SK-N-SH treated with all-trans-retinoic acid at 6 μM for 48 hours (cell line): ENCODE measurements around the gene BCL2A1.

Source experiments
- ATAC-seq: fragments of 200-7000 bp; cut with Tn5 transposase; 3 replicates; pipeline ENCODE4 v1.9.1; 2020; ENCODE audit warnings: mild to moderate bottlenecking, moderate library complexity
- ARNTL ChIP-seq: fragments of 450-650 bp; formaldehyde crosslinking; IDR thresholded peaks from 2 replicates; pipeline ENCODE4 v1.5.0; 2020; ENCODE audit warnings: low read depth, mild to moderate bottlenecking, moderate library complexity, borderline replicate concordance
- BACH2 ChIP-seq: fragments of 250-450 bp; sonication (Bioruptor Pico); IDR thresholded peaks from 2 replicates; pipeline ENCODE4 v1.9.0; 2021; ENCODE audit warnings: mild to moderate bottlenecking, borderline replicate concordance
- CREB5 ChIP-seq: fragments of 250-450 bp; sonication (Bioruptor Pico); IDR thresholded peaks from 2 replicates; pipeline ENCODE4 v1.5.1; 2020; ENCODE audit warnings: low read depth, mild to moderate bottlenecking, moderate library complexity
- CSDC2 ChIP-seq: fragments of 250-450 bp; sonication (Bioruptor Pico); IDR thresholded peaks from 2 replicates; pipeline ENCODE4 v1.5.0; 2020; ENCODE audit warnings: mild to moderate bottlenecking, moderate library complexity
- CSRNP3 ChIP-seq: fragments of 250-450 bp; sonication (Bioruptor Pico); IDR thresholded peaks from 2 replicates; pipeline ENCODE4 v1.5.1; 2021; ENCODE audit warnings: mild to moderate bottlenecking, moderate library complexity
- ESRRG ChIP-seq: fragments of 250-450 bp; sonication (Bioruptor Pico); IDR thresholded peaks from 2 replicates; pipeline ENCODE4 v1.6.1; 2021; ENCODE audit warnings: mild to moderate bottlenecking
- ISL1 ChIP-seq: fragments of 250-450 bp; sonication (Bioruptor Pico); IDR thresholded peaks from 2 replicates; pipeline ENCODE4 v2.1.2; 2022; ENCODE audit warnings: mild to moderate bottlenecking, moderate library complexity
- OSR1 ChIP-seq: fragments of 250-450 bp; sonication (Bioruptor Pico); IDR thresholded peaks from 2 replicates; pipeline ENCODE4 v1.8.0; 2022; ENCODE audit warnings: moderate library complexity, mild to moderate bottlenecking, inconsistent platforms
- PATZ1 ChIP-seq: fragments of 250-450 bp; sonication (Bioruptor Pico); IDR thresholded peaks from 2 replicates; pipeline ENCODE4 v1.8.0; 2020; ENCODE audit warnings: mild to moderate bottlenecking, moderate library complexity, borderline replicate concordance
- POU6F1 ChIP-seq: fragments of 250-450 bp; sonication (Bioruptor Pico); IDR thresholded peaks from 2 replicates; pipeline ENCODE4 v1.8.0; 2021; ENCODE audit warnings: low read depth, mild to moderate bottlenecking, moderate library complexity, borderline replicate concordance
- PPARA ChIP-seq: fragments of 250-450 bp; sonication (Bioruptor Pico); IDR thresholded peaks from 2 replicates; pipeline ENCODE4 v1.5.0; 2020; ENCODE audit warnings: mild to moderate bottlenecking, borderline replicate concordance
- RARB ChIP-seq: fragments of 250-450 bp; sonication (Bioruptor Pico); IDR thresholded peaks from 2 replicates; pipeline ENCODE4 v1.8.0; 2021; ENCODE audit warnings: mild to moderate bottlenecking, moderate library complexity
- SNAI2 ChIP-seq: fragments of 250-450 bp; sonication (Bioruptor Pico); IDR thresholded peaks from 2 replicates; pipeline ENCODE4 v1.5.0; 2020; ENCODE audit warnings: mild to moderate bottlenecking, moderate library complexity
- TCF4 ChIP-seq: fragments of 250-450 bp; sonication (Bioruptor Pico); IDR thresholded peaks from 2 replicates; pipeline ENCODE4 v1.8.0; 2021; ENCODE audit warnings: mild to moderate bottlenecking, moderate library complexity, borderline replicate concordance
- TOX ChIP-seq: fragments of 250-450 bp; sonication (Bioruptor Pico); IDR thresholded peaks from 2 replicates; pipeline ENCODE4 v1.8.0; 2021; ENCODE audit warnings: mild to moderate bottlenecking, moderate library complexity, borderline replicate concordance
- TSHZ2 ChIP-seq: fragments of 250-450 bp; sonication (Bioruptor Pico); IDR thresholded peaks from 2 replicates; pipeline ENCODE4 v1.5.0; 2020; ENCODE audit warnings: mild to moderate bottlenecking, moderate library complexity
- ZFP3 ChIP-seq: fragments of 250-450 bp; sonication (Bioruptor Pico); IDR thresholded peaks from 2 replicates; pipeline ENCODE4 v1.5.0; 2020; ENCODE audit warnings: mild to moderate bottlenecking, moderate library complexity
- ZFP30 ChIP-seq: fragments of 450-650 bp; formaldehyde crosslinking; IDR thresholded peaks from 2 replicates; pipeline ENCODE4 v1.5.0; 2022; ENCODE audit warnings: mild to moderate bottlenecking, moderate library complexity
- ZNF565 ChIP-seq: fragments of 450-650 bp; formaldehyde crosslinking; conservative IDR thresholded peaks from 2 replicates; pipeline ENCODE4 v1.5.0; 2020; ENCODE audit warnings: low read depth, mild to moderate bottlenecking, moderate library complexity
- ZNF70 ChIP-seq: fragments of 450-650 bp; formaldehyde crosslinking; IDR thresholded peaks from 2 replicates; pipeline ENCODE4 v1.5.0; 2020; ENCODE audit warnings: mild to moderate bottlenecking, moderate library complexity
- ZNF8 ChIP-seq: fragments of 450-650 bp; formaldehyde crosslinking; IDR thresholded peaks from 2 replicates; pipeline ENCODE4 v1.5.0; 2020; ENCODE audit warnings: mild to moderate bottlenecking, moderate library complexity

The BCL2A1 gene

GRCh38 chr15:79924379-79924778 is 46.6 kb downstream of the BCL2A1 start:
- no peak for TF ChIP-seq RARB
- no peak for TF ChIP-seq BACH2 (CRISPR knock-in tag)
- no peak for TF ChIP-seq PPARA
- TF ChIP-seq TOX (CRISPR knock-in tag) = no peak
- no peak for TF ChIP-seq ZFP30
- TF ChIP-seq PATZ1 = no peak
- TF ChIP-seq ZNF70 (CRISPR knock-in tag) = no peak
- no peak for TF ChIP-seq ISL1
- TF ChIP-seq ZNF565 (CRISPR knock-in tag) = no peak
- no peak for TF ChIP-seq ESRRG
- TF ChIP-seq TCF4 (CRISPR knock-in tag) = no peak
- no peak for TF ChIP-seq ZNF8
- TF ChIP-seq CREB5 = no peak
- TF ChIP-seq CSDC2 = no peak
- ATAC-seq = no peak

GRCh38 chr15:79923515-79924169 is 47.4 kb downstream of the BCL2A1 start:
- TF ChIP-seq TSHZ2 (CRISPR knock-in tag) (0 out of 2 replicates have a peak, but pooled peaks have one; percentile 43), ZNF565 (CRISPR knock-in tag) (no peak), POU6F1 (CRISPR knock-in tag) (no peak), CREB5 (no peak), ZFP30 (no peak), PATZ1 (no peak), ZFP3 (CRISPR knock-in tag) (peak; percentile 50; the same call in 1 of the 2 replicates)
- peak; percentile 98 for ATAC-seq

GRCh38 chr15:79923079-79923514 is 47.9 kb downstream of the BCL2A1 start:
- ATAC-seq = peak; percentile 78
- TF ChIP-seq CSDC2 (no peak), TOX (CRISPR knock-in tag) (no peak), ZFP3 (CRISPR knock-in tag) (no peak), ZNF8 (no peak), PPARA (no peak), ZFP30 (no peak), ARNTL (CRISPR knock-in tag) (no peak), ESRRG (no peak), CSRNP3 (CRISPR knock-in tag) (no peak), TSHZ2 (CRISPR knock-in tag) (no peak), SNAI2 (CRISPR knock-in tag) (no peak), OSR1 (CRISPR knock-in tag) (no peak), ISL1 (no peak)
